ENCODE data around the gene PLPPR2.

DNA sequence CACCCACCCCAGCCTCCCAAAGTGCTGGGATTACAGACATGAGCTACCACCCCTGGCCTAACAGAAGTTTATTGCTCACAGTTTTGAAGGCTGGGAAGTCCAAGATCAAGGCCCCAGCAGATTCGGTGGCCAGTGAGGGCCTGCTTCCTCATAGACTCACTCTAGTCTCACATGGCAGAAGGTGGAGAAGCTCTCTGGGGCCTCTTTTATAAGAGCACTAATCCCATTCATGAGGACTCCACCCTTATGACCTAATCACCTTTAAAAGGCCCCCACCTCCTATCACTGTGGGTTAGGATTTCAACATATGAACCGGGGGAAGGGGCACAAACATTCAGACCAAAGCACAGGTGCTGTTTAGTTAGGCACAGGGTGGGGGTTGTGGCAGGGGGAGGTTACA, 12.3 kb downstream of the PLPPR2 start:
- TF ChIP-seq, protein P1, sequence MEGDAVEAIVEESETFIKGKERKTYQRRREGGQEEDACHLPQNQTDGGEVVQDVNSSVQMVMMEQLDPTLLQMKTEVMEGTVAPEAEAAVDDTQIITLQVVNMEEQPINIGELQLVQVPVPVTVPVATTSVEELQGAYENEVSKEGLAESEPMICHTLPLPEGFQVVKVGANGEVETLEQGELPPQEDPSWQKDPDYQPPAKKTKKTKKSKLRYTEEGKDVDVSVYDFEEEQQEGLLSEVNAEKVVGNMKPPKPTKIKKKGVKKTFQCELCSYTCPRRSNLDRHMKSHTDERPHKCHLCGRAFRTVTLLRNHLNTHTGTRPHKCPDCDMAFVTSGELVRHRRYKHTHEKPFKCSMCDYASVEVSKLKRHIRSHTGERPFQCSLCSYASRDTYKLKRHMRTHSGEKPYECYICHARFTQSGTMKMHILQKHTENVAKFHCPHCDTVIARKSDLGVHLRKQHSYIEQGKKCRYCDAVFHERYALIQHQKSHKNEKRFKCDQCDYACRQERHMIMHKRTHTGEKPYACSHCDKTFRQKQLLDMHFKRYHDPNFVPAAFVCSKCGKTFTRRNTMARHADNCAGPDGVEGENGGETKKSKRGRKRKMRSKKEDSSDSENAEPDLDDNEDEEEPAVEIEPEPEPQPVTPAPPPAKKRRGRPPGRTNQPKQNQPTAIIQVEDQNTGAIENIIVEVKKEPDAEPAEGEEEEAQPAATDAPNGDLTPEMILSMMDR (IDR thresholded peaks at IDR 0.05; ENCODE audit: low read depth, low read length, poor library complexity, severe bottlenecking) = no peak
- TF ChIP-seq EZH2phosphoT487 (IDR thresholded peaks at IDR 0.05; ENCODE audit: borderline replicate concordance, low read length) = no peak

Data from DOHH2 (cell line).